Tibial artery (tissue), 4 donors: ENCODE measurements around the gene ESF1.
"Not testable (repeated sequence)": the region's sequence is repeated elsewhere in the genome, so short reads cannot be mapped to it uniquely, and the experiment has no call there.

Source experiments
- DNase-seq, 2 donors: peaks; one replicate each; pipeline ENCODE4 v3.0.0-alpha.2; 2019
- H3K27ac ChIP-seq, 2 donors: fragments of 200-600 bp; sonication (generic) in 1 of 2; 1 replicate in 1 of 2; 2 replicates in 1 of 2; pipeline ENCODE4 v1.5.1; 2018 to 2019; ENCODE audit warnings: mild to moderate bottlenecking in 1 of 2
- H3K27me3 ChIP-seq, 2 donors: fragments of 200-600 bp; sonication (generic) in 1 of 2; one replicate each; pipeline versions ENCODE4 v1.5.1 to v1.6.0; 2016 to 2019
- H3K36me3 ChIP-seq, 3 donors: fragments of 200-600 bp; sonication (generic) in 2 of 3; one replicate each; pipeline ENCODE4 v1.5.1; 2016 to 2019; ENCODE audit warnings: mild to moderate bottlenecking in 2 of 3
- H3K4me1 ChIP-seq, 4 donors: fragments of 200-600 bp; sonication (generic) in 2 of 4; 1 replicate in 3 of 4; 2 replicates in 1 of 4; pipeline ENCODE4 v1.5.1; 2016 to 2019
- H3K4me3 ChIP-seq, 2 donors: fragments of 200-600 bp; sonication (generic) in 1 of 2; 1 replicate in 1 of 2; 2 replicates in 1 of 2; pipeline ENCODE4 v1.5.1; 2018 to 2019; ENCODE audit warnings: mild to moderate bottlenecking in 2 of 2
- H3K9me3 ChIP-seq, 3 donors: fragments of 200-600 bp; sonication (generic) in 1 of 3; one replicate each; pipeline ENCODE4 v1.5.1; 2016 to 2019
- CTCF ChIP-seq, 2 experiments: fragments of 200-600 bp in 1 of 2; fragments of 450-650 bp in 1 of 2; IDR thresholded peaks; one replicate each; pipeline ENCODE4 v1.5.1; 2017 to 2019; ENCODE audit warnings: antibody characterized with exemption in 2 of 2, mild to moderate bottlenecking in 1 of 2, moderate library complexity in 1 of 2
- intact Hi-C: fragments of 100-400 bp; cut with DNase I; formaldehyde crosslinking; loops from one replicate; pipeline ENCODE4 v1.15.0; 2023; ENCODE audit warnings: low total_unique reads

The ESF1 gene

GRCh38 chr20:13739731-13740649, 44.7 kb downstream of the ESF1 start:
- Histone ChIP-seq H3K27ac (peak overlapping the region; percentile 75 to 77), H3K36me3 (peaks cover 7 to 15% (median 15%) of the 10 kb centered on the region in 3 donors), H3K9me3 (no peaks in the 10 kb centered on the region), H3K27me3 (no peaks in the 10 kb centered on the region), H3K4me1 (peaks cover 0 to 57% (median 7%) of the 10 kb centered on the region in 4 donors), H3K4me3 (no peak overlapping the region)
- TF ChIP-seq CTCF (IDR thresholded peaks at IDR 0.05): no peak
- intact Hi-C loops: loop anchor here (10.0 kb wide), 1 partner anchor 105 kb away; the partner anchor contains the start of gene TASP1
- no peak for DNase-seq

- H3K4me3 ChIP-seq, H3K9me3 ChIP-seq, H3K27me3 ChIP-seq, DNase-seq: not testable (repeated sequence)
- peaks cover 12 to 20% (median 15%) of the 10 kb centered on the region in 3 donors for H3K36me3 ChIP-seq
- H3K4me1 ChIP-seq: peaks cover 0 to 59% (median 7%) of the 10 kb centered on the region in 4 donors
- H3K27ac ChIP-seq: peak overlapping the region; percentile 75 to 77
- intact Hi-C loops: loop anchor here (10.0 kb wide), 1 partner anchor 103 kb away; the partner anchor contains the start of gene TASP1
Measured at GRCh38 chr20:13738187-13738586, 46.5 kb downstream of the ESF1 start.

GRCh38 chr20:13736436-13737191, 48.1 kb downstream of the ESF1 start:
- intact Hi-C loops: loop anchor here (10.0 kb wide), 1 partner anchor 102 kb away; the partner anchor contains the start of gene TASP1
- no peak for TF ChIP-seq CTCF (IDR thresholded peaks at IDR 0.05)
- Histone ChIP-seq H3K9me3 (no peaks in the 10 kb centered on the region), H3K36me3 (peaks cover 8 to 30% (median 28%) of the 10 kb centered on the region in 3 donors), H3K4me1 (peaks cover 0 to 59% (median 7%) of the 10 kb centered on the region in 4 donors), H3K27me3 (no peaks in the 10 kb centered on the region), H3K27ac (peak overlapping the region; percentile 75 to 77), H3K4me3 (no peak overlapping the region)
- DNase-seq: no peak

GRCh38 chr20:13735826-13736225, 48.9 kb downstream of the ESF1 start:
- Histone ChIP-seq H3K27ac (peak overlapping the region; percentile 75 to 77), H3K36me3 (peaks cover 5 to 30% (median 30%) of the 10 kb centered on the region in 3 donors), H3K4me1 (peaks cover 0 to 59% (median 7%) of the 10 kb centered on the region in 4 donors), H3K4me3 (no peak overlapping the region), H3K27me3 (no peaks in the 10 kb centered on the region), H3K9me3 (no peaks in the 10 kb centered on the region)
- no peak for TF ChIP-seq CTCF (IDR thresholded peaks at IDR 0.05)
- intact Hi-C loops: loop anchor here (10.0 kb wide), 1 partner anchor 101 kb away; the partner anchor contains the start of gene TASP1
- no peak for DNase-seq

- Histone ChIP-seq H3K36me3 (peaks cover 3 to 7% (median 6%) of the 10 kb centered on the region in 3 donors), H3K4me3 (no peak overlapping the region), H3K4me1 (peaks cover 0 to 22% (median 4%) of the 10 kb centered on the region in 4 donors), H3K9me3 (no peaks in the 10 kb centered on the region), H3K27me3 (no peaks in the 10 kb centered on the region), H3K27ac (no peak overlapping the region)
- TF ChIP-seq CTCF (IDR thresholded peaks at IDR 0.05): no peak
- DNase-seq: no peak
- intact Hi-C loops: no loop called here
Measured at GRCh38 chr20:13723011-13723410, 61.7 kb downstream of the ESF1 start.
